HTERT RPE-1 (cell line): ENCODE results near the gene ECM1.

Experiments
- in situ Hi-C: fragments of 300-500 bp; cut with MboI; formaldehyde crosslinking; loops from 4 replicates; pipeline ENCODE4 v1.14.3; 2020; ENCODE audit warnings: low sequenced_read_pairs

Gene ECM1

GRCh38 chr1:150543500-150544143 is 35.7 kb downstream of the ECM1 start:
- in situ Hi-C loops = no loop called here

GRCh38 chr1:150544204-150544603 is 36.3 kb downstream of the ECM1 start:
- in situ Hi-C loops = no loop called here

- in situ Hi-C loops = no loop called here
Observed at GRCh38 chr1:150545486-150546032, 37.6 kb downstream of the ECM1 start.

GRCh38 chr1:150546294-150546937 is 38.5 kb downstream of the ECM1 start:
- in situ Hi-C loops = no loop called here

- in situ Hi-C loops = no loop called here
Observed at GRCh38 chr1:150548324-150548631, 40.4 kb downstream of the ECM1 start.

- in situ Hi-C loops = no loop called here
Observed at GRCh38 chr1:150548632-150549495, 41.0 kb downstream of the ECM1 start, which contains the start of gene ADAMTSL4. TSS of gene ADAMTSL4 (plus strand) at chr1:150549408. CDS start at chr1:150552289, 2,881 bp downstream.

GRCh38 chr1:150549496-150550221 is 41.8 kb downstream of the ECM1 start:
- in situ Hi-C loops = no loop called here

GRCh38 chr1:150550222-150551050 is 42.5 kb downstream of the ECM1 start:
- in situ Hi-C loops = no loop called here

- in situ Hi-C loops = no loop called here
Observed at GRCh38 chr1:150551051-150551783, 43.3 kb downstream of the ECM1 start.

GRCh38 chr1:150551784-150552127 is 43.8 kb downstream of the ECM1 start:
- in situ Hi-C loops = no loop called here

GRCh38 chr1:150552128-150552910 is 44.4 kb downstream of the ECM1 start:
- in situ Hi-C loops = no loop called here

GRCh38 chr1:150552911-150553289 is 45.0 kb downstream of the ECM1 start:
- in situ Hi-C loops = no loop called here

GRCh38 chr1:150553392-150554085 is 45.6 kb downstream of the ECM1 start:
- in situ Hi-C loops = no loop called here

- in situ Hi-C loops = no loop called here
Observed at GRCh38 chr1:150554086-150554452, 46.2 kb downstream of the ECM1 start.

- in situ Hi-C loops = no loop called here
Observed at GRCh38 chr1:150555198-150555970, 47.5 kb downstream of the ECM1 start.

- in situ Hi-C loops = no loop called here
Observed at GRCh38 chr1:150555971-150556865, 48.3 kb downstream of the ECM1 start.
